Stimulated activated CD4-positive, alpha-beta T cell treated with anti-CD3 and anti-CD28 coated beads, Interleukin-15, amount 100 ng/mL, for 1 hour (primary cell): ENCODE measurements around the gene KRT32.
"Not testable (repeated sequence)": the region's sequence is repeated elsewhere in the genome, so short reads cannot be mapped to it uniquely, and the experiment has no call there.

Experiments
- DNase-seq, 2 donors: peaks; one replicate each; pipeline ENCODE4 v3.0.0-alpha.2; 2020; ENCODE audit warnings: low read depth in 1 of 2, low spot score in 1 of 2

KRT32 gene

GRCh38 chr17:41429667-41430066 lies 37.5 kb downstream of the KRT32 start:
- no peak for DNase-seq

DNA sequence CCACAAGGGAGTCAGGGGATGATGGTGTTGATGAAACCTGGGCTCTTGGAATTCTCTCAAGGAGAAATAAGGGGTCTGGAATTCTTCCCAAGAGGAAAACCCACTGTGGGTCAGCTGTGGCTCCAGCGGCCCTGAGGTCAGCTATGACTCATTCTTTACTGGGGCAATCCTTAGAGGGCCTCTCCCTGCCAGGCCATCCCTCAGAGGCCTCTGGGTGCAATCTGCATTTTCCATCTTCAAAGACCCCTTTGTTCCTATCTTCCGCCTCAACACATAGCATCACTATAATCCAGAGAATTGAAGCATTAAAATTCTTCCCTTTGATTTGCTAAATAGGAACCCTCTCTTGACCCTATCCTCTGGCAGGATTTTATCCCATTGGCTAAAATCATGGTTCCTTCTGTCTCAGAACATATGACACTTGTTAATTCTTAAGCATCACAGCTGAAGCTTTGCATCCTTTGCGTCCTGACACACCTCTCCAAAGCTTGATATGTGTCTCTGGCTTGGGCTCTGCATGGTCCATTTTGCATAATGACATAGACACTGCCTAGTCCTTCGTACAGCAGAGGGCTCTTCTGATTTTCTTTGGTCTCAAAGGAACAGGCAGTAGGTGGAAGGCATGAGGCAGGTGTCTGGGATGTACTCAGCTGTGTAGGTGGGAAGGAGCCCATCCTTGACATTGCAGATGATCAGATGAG lies 38.4 kb downstream of the KRT32 start:
- no peak for DNase-seq

- DNase-seq, result no peak
Observed at GRCh38 chr17:41424111-41424635, 43.0 kb downstream of the KRT32 start, which contains the start of gene KRT37. TSS of gene KRT37 (minus strand) at chr17:41424585. CDS start at chr17:41424523, 62 bp downstream.

GRCh38 chr17:41422586-41422985 lies 44.6 kb downstream of the KRT32 start:
- not testable (repeated sequence) for DNase-seq

- no peak for DNase-seq
Observed at GRCh38 chr17:41421617-41422016, 45.6 kb downstream of the KRT32 start.

DNA sequence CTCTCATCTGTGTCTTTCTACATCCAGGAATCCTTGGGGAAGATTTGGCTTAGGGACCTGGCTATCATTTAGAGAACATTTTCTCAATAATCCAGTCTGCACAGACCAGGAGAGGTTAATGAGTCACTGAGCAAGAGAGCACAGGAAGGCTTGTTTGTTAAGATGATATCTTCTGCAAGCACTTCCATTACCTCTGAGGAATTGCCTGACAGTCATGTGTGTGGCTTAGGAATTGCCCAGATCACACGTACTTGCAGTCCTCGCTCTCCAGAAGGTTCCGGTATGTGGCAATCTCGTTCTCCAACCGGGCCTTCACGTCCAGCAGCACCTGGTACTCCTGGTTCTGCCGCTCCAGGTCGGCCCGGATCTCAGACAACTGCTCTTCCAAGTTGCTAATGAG lies 46.1 kb downstream of the KRT32 start:
- no peak for DNase-seq

DNA sequence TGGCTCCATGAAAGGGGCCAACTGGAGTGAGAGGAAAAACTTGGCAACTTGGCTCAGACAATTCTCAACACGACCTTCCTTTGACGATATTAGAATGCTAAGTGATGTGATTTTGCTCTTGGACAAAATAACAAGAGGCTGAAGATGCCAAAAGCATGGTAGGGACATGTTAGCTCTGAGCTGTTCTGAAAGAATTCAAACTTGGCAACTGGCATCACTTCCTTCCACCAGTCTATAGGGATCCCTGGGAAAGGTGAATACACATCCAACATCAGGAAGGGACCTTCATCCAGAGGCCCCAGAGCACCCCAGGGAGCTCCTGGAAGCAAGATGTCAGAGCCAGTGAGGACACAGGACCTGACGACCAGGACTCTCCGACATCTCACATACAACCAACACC lies 47.1 kb downstream of the KRT32 start:
- no peak for DNase-seq

- no peak for DNase-seq
Observed at GRCh38 chr17:41419716-41420115, 47.5 kb downstream of the KRT32 start.

DNA sequence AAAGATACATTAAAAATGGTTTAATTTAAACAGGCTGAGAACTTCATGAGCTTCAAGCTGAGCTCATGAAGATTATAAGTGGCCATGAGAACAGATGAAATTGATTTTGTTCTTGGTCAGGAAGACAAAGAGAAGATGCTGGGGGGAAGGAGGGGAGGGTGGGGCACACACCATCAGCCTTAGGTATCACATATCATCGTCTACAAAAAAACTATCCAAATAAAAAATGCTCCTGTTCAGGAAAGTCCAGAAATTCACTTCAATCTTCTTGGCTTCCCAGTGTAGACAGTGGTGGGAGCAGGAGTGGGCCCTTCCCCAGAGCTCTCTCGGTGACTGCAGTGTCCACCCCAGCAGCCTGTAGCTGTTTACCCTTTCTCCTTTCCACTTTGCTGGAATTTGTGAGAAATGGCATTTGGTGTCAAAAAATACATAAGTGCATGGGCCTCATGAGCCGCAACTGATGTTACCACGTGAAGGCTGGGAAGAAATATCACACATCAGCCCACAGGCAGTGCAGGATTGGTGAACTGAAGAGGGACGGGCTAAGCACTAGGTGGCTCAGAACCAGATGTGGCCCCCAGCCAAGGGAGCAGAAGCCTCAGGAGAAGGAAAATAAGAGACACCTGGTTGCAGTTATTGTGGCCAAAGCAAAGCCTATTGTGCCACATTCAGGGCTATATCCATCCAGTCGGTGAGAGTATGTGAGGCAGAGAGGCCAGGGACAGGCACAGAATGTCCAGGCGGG lies 48.9 kb downstream of the KRT32 start:
- no peak for DNase-seq

DNA sequence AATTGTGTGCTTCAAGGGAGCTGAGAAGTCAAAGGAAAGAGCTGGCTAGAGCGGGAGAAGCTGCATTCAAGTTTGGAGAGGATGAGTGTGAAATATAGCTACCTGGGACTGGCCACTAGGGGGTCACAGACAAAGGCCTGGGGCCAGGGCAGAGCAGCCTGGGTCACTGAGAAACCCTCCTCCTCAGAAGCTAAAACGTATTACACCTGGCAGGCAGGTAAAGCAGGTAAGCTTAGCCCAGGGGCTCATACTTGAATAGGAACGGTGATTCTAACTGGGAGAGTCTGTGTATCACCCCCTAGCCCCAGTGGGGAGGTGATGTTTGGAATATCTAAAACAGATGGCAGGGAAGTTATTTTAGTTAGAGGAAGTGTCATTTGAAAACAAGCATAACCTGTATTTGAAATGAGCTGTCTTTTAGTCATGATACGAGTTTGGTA lies 49.6 kb downstream of the KRT32 start:
- no peak for DNase-seq

DNA sequence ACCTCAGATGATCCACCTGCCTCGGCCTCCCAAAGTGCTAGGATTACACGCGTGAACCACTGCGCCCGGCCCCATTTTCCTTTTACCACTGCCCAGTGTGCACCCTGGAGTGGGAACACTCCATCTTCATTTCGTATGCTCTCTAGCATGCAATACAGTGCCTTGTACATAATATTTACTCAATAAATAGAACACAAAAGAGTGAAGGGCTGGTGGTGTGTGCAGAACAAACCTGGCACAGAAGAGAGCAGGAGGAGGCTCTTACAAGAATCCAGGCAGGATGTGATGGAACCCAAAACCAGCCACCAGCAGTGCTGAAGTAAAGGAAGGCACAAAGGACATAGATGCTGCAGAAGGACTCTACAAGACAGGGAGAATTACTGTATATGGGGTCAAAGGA lies 50.1 kb downstream of the KRT32 start:
- DNase-seq, result no peak

DNA sequence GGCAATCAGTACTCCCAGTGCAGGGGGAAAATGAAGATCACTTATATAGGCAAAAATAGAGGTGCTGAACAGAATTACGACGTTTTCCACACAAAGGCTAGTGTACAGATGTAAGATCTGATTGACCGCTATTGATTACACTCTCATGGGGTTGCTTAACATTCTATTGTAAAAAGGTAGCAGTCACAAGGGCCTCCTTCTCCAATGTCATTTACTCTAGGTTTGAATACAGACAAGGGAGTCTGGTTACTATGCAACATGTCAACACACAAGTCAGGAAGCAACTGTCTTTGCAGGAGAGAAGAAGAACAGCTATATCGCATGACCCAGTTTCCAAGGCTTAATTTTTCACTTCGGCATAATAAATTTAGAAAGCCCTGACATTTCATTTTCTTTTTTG lies 50.7 kb downstream of the KRT32 start:
- DNase-seq, result no peak

- DNase-seq, result no peak
Observed at GRCh38 chr17:41415833-41416335, 51.3 kb downstream of the KRT32 start.

GRCh38 chr17:41415411-41415810 lies 51.8 kb downstream of the KRT32 start:
- no peak for DNase-seq

GRCh38 chr17:41413982-41414381 lies 53.2 kb downstream of the KRT32 start:
- DNase-seq, result no peak

DNA sequence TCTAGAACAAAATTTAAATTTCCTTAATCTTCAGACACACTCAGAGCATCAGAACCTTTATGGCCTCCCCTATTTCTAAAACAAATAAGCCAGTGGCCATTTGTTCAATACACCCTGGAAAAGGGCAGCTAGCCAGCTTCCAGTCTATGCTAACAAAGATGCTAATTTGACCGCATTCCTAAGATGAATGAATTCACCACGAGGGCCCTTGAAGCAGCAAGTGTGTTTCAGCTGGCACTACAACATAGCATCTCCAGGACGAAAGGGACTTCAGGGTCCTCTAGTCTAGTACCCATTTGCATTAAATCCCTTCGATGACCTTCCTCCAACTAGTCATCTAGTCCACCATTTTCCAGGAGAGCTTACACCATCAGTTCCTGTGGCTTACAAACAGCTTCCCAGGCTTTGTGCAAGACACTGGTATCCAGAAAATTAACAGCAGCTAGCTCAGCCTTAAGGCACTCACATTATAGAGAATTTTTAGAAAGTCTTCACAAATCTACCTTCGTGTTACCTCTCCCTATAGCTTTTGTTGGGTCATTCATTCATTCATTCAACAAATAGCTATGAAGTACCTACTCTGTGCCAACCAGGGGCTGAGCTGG lies 53.7 kb downstream of the KRT32 start:
- DNase-seq, result no peak

GRCh38 chr17:41411072-41411840 lies 55.9 kb downstream of the KRT32 start:
- no peak for DNase-seq
